ENCODE measurements around the gene OR52K2.
"Not testable (repeated sequence)": the region's sequence is repeated elsewhere in the genome, so short reads cannot be mapped to it uniquely, and the experiment has no call there.

Gene OR52K2

GRCh38 chr11:4448995-4449394 is at the start of gene OR52K2:
OR52K2 (plus strand) TSS chr11:4449295; CDS start chr11:4449340, 45 bp downstream.
- H3K4me1 ChIP-seq, result no peaks in the 10 kb centered on the region
- no peak for DNase-seq (ENCODE audit: low spot score in 2 of 2)
- H3K4me3 ChIP-seq, result no peak within 1 kb of the TSS
- H3K36me3 ChIP-seq (replicated peaks), result no peaks in the 10 kb centered on the region
- no peaks in the 10 kb centered on the region for H3K27me3 ChIP-seq (ENCODE audit: low read depth)
- H3K9me3 ChIP-seq, result no peaks in the 10 kb centered on the region
- in situ Hi-C loops (cut with MboI; ENCODE audit: low sequenced_read_pairs), result no loop called here

- H3K9me3 ChIP-seq; DNase-seq (ENCODE audit: low spot score in 2 of 2); H3K4me1 ChIP-seq; H3K4me3 ChIP-seq; in situ Hi-C loops (cut with MboI; ENCODE audit: low sequenced_read_pairs); H3K36me3 ChIP-seq (replicated peaks); H3K27me3 ChIP-seq (ENCODE audit: low read depth): not testable (repeated sequence)
Observed at GRCh38 chr11:4406206-4406605, 42.9 kb upstream of the OR52K2 start.

GRCh38 chr11:4416306-4416705 is 32.8 kb upstream of the OR52K2 start:
- Histone ChIP-seq H3K27me3 (ENCODE audit: low read depth) (no peaks in the 10 kb centered on the region), H3K9me3 (no peaks in the 10 kb centered on the region), H3K4me3 (no peak overlapping the region), H3K4me1 (no peaks in the 10 kb centered on the region), H3K36me3 (replicated peaks) (no peaks in the 10 kb centered on the region)
- DNase-seq (ENCODE audit: low spot score in 2 of 2), result no peak
- in situ Hi-C loops (cut with MboI; ENCODE audit: low sequenced_read_pairs), result loop anchor here (10.0 kb wide), 1 partner anchor 58 kb away; no protein-coding TSS in a partner anchor

GRCh38 chr11:4416816-4417215 is 32.3 kb upstream of the OR52K2 start:
- DNase-seq (ENCODE audit: low spot score in 2 of 2), result no peak
- Histone ChIP-seq H3K27me3 (ENCODE audit: low read depth) (no peaks in the 10 kb centered on the region), H3K9me3 (no peaks in the 10 kb centered on the region), H3K4me1 (no peaks in the 10 kb centered on the region), H3K4me3 (no peak overlapping the region), H3K36me3 (replicated peaks) (no peaks in the 10 kb centered on the region)
- in situ Hi-C loops (cut with MboI; ENCODE audit: low sequenced_read_pairs), result loop anchor here (10.0 kb wide), 1 partner anchor 58 kb away; no protein-coding TSS in a partner anchor

DNA sequence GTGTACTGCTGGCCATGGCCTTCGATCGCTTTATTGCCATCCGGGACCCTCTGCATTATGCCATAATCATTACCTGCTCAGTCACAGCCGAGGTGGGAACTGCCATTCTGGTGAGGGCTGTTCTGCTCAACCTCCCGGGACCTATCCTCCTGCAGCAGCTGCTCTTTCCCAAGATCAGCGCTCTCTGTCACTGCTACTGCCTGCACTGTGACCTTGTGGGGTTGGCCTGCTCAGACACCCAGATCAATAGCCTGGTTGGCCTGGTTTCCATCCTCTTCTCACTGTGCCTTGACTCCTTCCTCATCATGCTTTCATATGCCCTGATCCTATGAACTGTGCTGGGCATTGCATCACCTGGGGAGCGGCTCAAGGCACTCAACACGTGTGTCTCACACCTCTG is 30.7 kb upstream of the OR52K2 start:
- DNase-seq (ENCODE audit: low spot score in 2 of 2), result no peak
- in situ Hi-C loops (cut with MboI; ENCODE audit: low sequenced_read_pairs), result loop anchor here (10.0 kb wide), 1 partner anchor 56 kb away; no protein-coding TSS in a partner anchor
- H3K4me1 ChIP-seq, result no peaks in the 10 kb centered on the region
- no peaks in the 10 kb centered on the region for H3K27me3 ChIP-seq (ENCODE audit: low read depth)
- H3K4me3 ChIP-seq, result no peak overlapping the region
- no peaks in the 10 kb centered on the region for H3K9me3 ChIP-seq
- no peaks in the 10 kb centered on the region for H3K36me3 ChIP-seq (replicated peaks)

- no peak for DNase-seq (ENCODE audit: low spot score in 2 of 2)
- in situ Hi-C loops (cut with MboI; ENCODE audit: low sequenced_read_pairs), result no loop called here
- Histone ChIP-seq H3K4me1 (no peaks in the 10 kb centered on the region), H3K36me3 (replicated peaks) (no peaks in the 10 kb centered on the region), H3K9me3 (no peaks in the 10 kb centered on the region), H3K27me3 (ENCODE audit: low read depth) (no peaks in the 10 kb centered on the region), H3K4me3 (no peak overlapping the region)
Observed at GRCh38 chr11:4430051-4430450, 19.0 kb upstream of the OR52K2 start.

DNA sequence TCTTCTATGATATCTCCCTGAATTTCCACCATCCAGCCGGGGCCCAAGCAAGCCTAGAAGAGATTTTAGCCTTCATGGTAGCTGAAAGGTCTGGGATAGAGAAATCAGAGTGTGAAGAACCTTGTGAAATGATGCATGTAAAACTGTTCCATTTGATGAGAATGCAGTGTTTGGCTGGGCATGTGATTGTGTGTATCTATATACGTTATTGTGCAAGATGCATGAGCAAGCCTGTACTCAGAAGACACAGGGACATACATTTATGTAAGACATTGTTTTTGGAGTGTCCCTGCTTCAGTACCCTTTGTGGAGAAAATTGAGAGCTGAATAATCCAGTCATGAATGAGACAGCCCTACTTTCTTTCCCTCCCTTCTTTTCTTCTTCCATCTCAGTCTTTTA is 15.2 kb upstream of the OR52K2 start:
- no peaks in the 10 kb centered on the region for H3K4me1 ChIP-seq
- no peaks in the 10 kb centered on the region for H3K36me3 ChIP-seq (replicated peaks)
- no peak for DNase-seq (ENCODE audit: low spot score in 2 of 2)
- H3K4me3 ChIP-seq, result no peak overlapping the region
- in situ Hi-C loops (cut with MboI; ENCODE audit: low sequenced_read_pairs), result no loop called here
- H3K27me3 ChIP-seq (ENCODE audit: low read depth), result no peaks in the 10 kb centered on the region
- no peaks in the 10 kb centered on the region for H3K9me3 ChIP-seq

- no peak overlapping the region for H3K4me3 ChIP-seq
- H3K4me1 ChIP-seq, result no peaks in the 10 kb centered on the region
- DNase-seq (ENCODE audit: low spot score in 2 of 2), result no peak
- no peaks in the 10 kb centered on the region for H3K36me3 ChIP-seq (replicated peaks)
- H3K27me3 ChIP-seq (ENCODE audit: low read depth), result no peaks in the 10 kb centered on the region
- in situ Hi-C loops (cut with MboI; ENCODE audit: low sequenced_read_pairs), result no loop called here
- no peaks in the 10 kb centered on the region for H3K9me3 ChIP-seq
Observed at GRCh38 chr11:4436411-4436810, 12.7 kb upstream of the OR52K2 start.

DNA sequence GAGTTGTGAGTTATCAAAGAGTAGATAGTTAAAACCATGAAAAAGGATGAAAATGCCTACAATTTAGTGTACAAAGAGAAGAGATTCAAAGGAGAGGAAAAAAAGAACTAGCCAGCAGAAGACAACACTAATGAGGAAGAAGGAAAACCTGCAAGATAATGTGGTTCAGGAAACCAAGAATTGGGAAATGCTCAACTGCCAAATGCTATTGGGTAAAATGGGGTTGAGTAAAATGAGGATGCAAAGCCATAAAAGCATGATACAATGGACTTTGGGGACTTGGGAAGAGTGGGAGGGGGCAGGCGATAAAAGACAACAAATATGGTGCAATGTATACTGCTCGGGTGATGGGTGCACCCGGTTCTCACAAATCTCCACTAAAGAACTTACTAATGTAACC is 7.6 kb upstream of the OR52K2 start:
- in situ Hi-C loops (cut with MboI; ENCODE audit: low sequenced_read_pairs), result no loop called here
- Histone ChIP-seq H3K4me3 (no peak overlapping the region), H3K9me3 (no peaks in the 10 kb centered on the region), H3K36me3 (replicated peaks) (no peaks in the 10 kb centered on the region), H3K27me3 (ENCODE audit: low read depth) (no peaks in the 10 kb centered on the region), H3K4me1 (no peaks in the 10 kb centered on the region)
- no peak for DNase-seq (ENCODE audit: low spot score in 2 of 2)

- H3K36me3 ChIP-seq (replicated peaks), result no peaks in the 10 kb centered on the region
- H3K4me3 ChIP-seq, result no peak overlapping the region
- no peaks in the 10 kb centered on the region for H3K9me3 ChIP-seq
- H3K27me3 ChIP-seq (ENCODE audit: low read depth), result no peaks in the 10 kb centered on the region
- H3K4me1 ChIP-seq, result no peaks in the 10 kb centered on the region
- in situ Hi-C loops (cut with MboI; ENCODE audit: low sequenced_read_pairs), result no loop called here
- no peak for DNase-seq (ENCODE audit: low spot score in 2 of 2)
Observed at GRCh38 chr11:4443232-4443891, 5.7 kb upstream of the OR52K2 start.

DNA sequence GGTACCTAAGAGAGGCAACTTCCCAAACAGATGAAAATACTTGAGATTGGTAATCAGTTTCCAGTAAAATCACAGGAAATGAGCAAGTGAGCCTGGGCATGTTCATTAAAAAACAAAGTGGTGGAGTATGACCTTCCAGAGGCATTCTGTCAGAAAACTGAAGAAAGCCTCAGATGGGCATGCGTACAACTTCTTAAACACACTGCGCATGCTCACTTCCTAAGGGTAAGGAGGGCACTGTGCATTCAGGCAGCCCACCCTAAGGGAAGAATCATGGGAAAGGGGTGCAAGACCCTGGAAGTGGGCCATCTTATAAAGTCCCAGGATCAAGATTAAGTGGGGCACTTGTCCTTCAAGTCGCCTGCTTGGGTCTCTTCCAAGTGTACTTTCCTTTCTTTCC is 4.0 kb downstream of the OR52K2 start:
- no peaks in the 10 kb centered on the region for H3K27me3 ChIP-seq (ENCODE audit: low read depth)
- in situ Hi-C loops (cut with MboI; ENCODE audit: low sequenced_read_pairs), result no loop called here
- no peak for DNase-seq (ENCODE audit: low spot score in 2 of 2)
- no peaks in the 10 kb centered on the region for H3K9me3 ChIP-seq
- H3K4me3 ChIP-seq, result no peak overlapping the region
- H3K36me3 ChIP-seq (replicated peaks), result no peaks in the 10 kb centered on the region
- H3K4me1 ChIP-seq, result no peaks in the 10 kb centered on the region

- no peak overlapping the region for H3K4me3 ChIP-seq
- H3K4me1 ChIP-seq, result no peaks in the 10 kb centered on the region
- H3K9me3 ChIP-seq, result no peaks in the 10 kb centered on the region
- in situ Hi-C loops (cut with MboI; ENCODE audit: low sequenced_read_pairs), result no loop called here
- H3K36me3 ChIP-seq (replicated peaks), result no peaks in the 10 kb centered on the region
- no peaks in the 10 kb centered on the region for H3K27me3 ChIP-seq (ENCODE audit: low read depth)
- DNase-seq (ENCODE audit: low spot score in 2 of 2), result no peak
Observed at GRCh38 chr11:4454021-4454420, 4.9 kb downstream of the OR52K2 start.

DNA sequence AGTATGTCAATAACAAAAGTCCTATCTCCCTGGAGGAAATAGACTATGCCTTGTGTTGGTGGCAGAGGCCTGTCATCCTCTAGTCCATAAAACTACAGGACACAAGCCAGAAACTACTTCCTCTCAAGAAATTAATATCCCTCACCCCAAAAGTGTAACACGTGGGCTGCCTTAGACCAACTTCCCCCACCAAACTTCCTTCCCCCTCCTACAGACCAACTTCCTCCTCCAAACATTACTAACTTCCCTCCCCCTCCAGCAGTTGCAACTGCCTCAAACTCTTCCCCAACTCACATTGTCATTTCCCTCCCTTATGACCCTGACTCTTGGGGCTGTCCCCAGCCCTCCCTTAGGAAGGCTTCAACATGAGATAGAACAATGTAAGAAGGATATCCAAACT is 6.3 kb downstream of the OR52K2 start:
- in situ Hi-C loops (cut with MboI; ENCODE audit: low sequenced_read_pairs), result no loop called here
- Histone ChIP-seq H3K4me3 (no peak overlapping the region), H3K36me3 (replicated peaks) (no peaks in the 10 kb centered on the region), H3K27me3 (ENCODE audit: low read depth) (no peaks in the 10 kb centered on the region), H3K9me3 (no peaks in the 10 kb centered on the region), H3K4me1 (no peaks in the 10 kb centered on the region)
- no peak for DNase-seq (ENCODE audit: low spot score in 2 of 2)

DNA sequence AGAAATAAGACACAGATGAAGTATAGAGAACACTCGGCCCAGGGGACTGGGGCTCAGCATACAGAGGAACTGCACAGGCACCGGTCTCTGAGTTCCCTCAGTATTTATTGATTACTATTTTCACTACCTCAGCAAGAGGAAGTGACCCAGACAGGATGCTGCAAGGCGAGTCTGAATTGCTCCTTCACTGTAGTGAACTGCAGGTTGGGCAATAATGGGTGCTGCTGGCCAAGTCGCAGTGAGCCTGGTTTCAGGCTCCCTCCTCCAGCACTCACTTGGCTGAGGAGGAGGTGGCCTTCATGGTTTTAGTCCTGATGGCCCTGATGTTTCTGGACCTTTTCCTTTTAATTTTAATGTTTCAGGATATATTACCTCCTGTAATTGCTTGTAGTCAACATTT is 10.4 kb downstream of the OR52K2 start:
- H3K4me3 ChIP-seq, result no peak overlapping the region
- peaks cover 8% of the 10 kb centered on the region; the same call in 1 of the 2 replicates for H3K9me3 ChIP-seq
- no peaks in the 10 kb centered on the region for H3K4me1 ChIP-seq
- H3K27me3 ChIP-seq (ENCODE audit: low read depth), result no peaks in the 10 kb centered on the region
- DNase-seq (ENCODE audit: low spot score in 2 of 2), result no peak
- in situ Hi-C loops (cut with MboI; ENCODE audit: low sequenced_read_pairs), result no loop called here
- H3K36me3 ChIP-seq (replicated peaks), result no peaks in the 10 kb centered on the region

GRCh38 chr11:4460151-4460550 is 11.1 kb downstream of the OR52K2 start:
- in situ Hi-C loops (cut with MboI; ENCODE audit: low sequenced_read_pairs), result no loop called here
- DNase-seq (ENCODE audit: low spot score in 2 of 2), result no peak
- H3K4me1 ChIP-seq, result peaks cover 4% of the 10 kb centered on the region
- H3K4me3 ChIP-seq, result no peak overlapping the region
- no peaks in the 10 kb centered on the region for H3K27me3 ChIP-seq (ENCODE audit: low read depth)
- peaks cover 14% of the 10 kb centered on the region for H3K9me3 ChIP-seq
- H3K36me3 ChIP-seq (replicated peaks), result no peaks in the 10 kb centered on the region
